PC-3 (cell line): ENCODE data around the gene PRICKLE2.

Source experiments
- CTCF ChIP-seq: fragments of 300-600 bp; sonication (generic); conservative IDR thresholded peaks from 2 replicates; pipeline ENCODE4 v1.5.1; 2017; ENCODE audit warnings: antibody characterized with exemption, low read depth, mild to moderate bottlenecking, low read length
- EZH2 ChIP-seq: fragments of 300-600 bp; sonication (generic); IDR thresholded peaks from one replicate; pipeline ENCODE4 v1.6.1; 2017; ENCODE audit warnings: antibody characterized with exemption, mild to moderate bottlenecking, low read length; ENCODE audit not compliant: unreplicated experiment
- EZH2phosphoT487 ChIP-seq: fragments of 300-600 bp; sonication (generic); IDR thresholded peaks from 2 replicates; pipeline ENCODE4 v1.6.1; 2018; ENCODE audit warnings: mild to moderate bottlenecking, antibody characterized with exemption, low read length, borderline replicate concordance

DNA sequence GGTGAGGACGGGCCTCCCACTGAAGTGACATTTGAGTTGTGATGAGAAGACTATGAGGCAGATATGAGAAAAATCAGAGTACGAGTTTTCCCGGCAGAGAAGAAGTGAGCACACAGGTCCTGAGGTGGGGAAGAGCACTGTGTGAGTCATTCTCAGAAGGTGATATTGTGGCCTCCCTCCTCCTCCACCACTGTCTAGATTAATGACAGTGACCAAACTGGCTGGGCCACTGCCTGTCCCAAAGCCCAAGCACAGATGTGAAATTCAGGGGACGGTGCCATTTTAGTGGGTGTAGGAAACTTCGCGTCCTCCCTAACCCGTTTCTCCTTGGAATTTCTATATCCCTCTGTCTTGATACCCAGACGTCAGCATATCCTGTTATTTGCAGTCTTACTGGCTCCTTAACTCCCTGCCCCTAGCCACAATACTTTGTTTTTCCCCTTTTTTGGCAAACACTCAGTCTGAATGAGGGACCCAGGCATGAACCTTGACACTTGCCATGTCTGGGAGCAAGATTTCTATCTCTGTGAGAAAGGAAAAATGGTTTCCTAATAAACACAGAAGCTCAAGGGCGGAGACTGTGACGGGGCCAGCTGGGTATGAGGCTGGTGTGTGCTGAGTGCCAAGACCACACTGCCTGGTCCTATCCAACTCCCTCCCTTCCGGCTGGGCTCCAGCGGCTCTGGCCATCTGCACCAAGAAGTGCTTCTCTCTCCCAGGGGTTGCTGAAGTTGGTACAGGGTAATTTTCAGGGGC, 15.2 kb downstream of the PRICKLE2 start:
- no peak for TF ChIP-seq EZH2
- no peak for TF ChIP-seq CTCF
- TF ChIP-seq EZH2phosphoT487, result no peak
